Ectodermal cell (in vitro differentiated cells): ENCODE data around the gene MBLAC2.

Source experiments
- H3K27ac ChIP-seq: 2 replicates; pipeline ENCODE4 v1.7.0; 2013; ENCODE audit warnings: mild to moderate bottlenecking, low read depth, low read length; ENCODE audit not compliant: insufficient read depth, poor library complexity, severe bottlenecking
- H3K27me3 ChIP-seq: 2 replicates; pipeline ENCODE4 v1.7.0; 2013; ENCODE audit warnings: mild to moderate bottlenecking, low read length; ENCODE audit not compliant: insufficient read depth, control insufficient read depth, poor library complexity, severe bottlenecking
- H3K36me3 ChIP-seq: one replicate; pipeline ENCODE4 v1.7.0; 2013; ENCODE audit warnings: low read length; ENCODE audit not compliant: control insufficient read depth, insufficient read depth
- H3K4me1 ChIP-seq: one replicate; pipeline ENCODE4 v1.7.0; 2013; ENCODE audit warnings: low read length; ENCODE audit not compliant: control insufficient read depth, insufficient read depth
- H3K4me3 ChIP-seq: 2 replicates; pipeline ENCODE4 v1.7.0; 2013; ENCODE audit warnings: low read depth, low read length, control low read depth; ENCODE audit not compliant: insufficient read depth
- H3K9me3 ChIP-seq: 2 replicates; pipeline ENCODE4 v1.7.0; 2013; ENCODE audit warnings: mild to moderate bottlenecking, low read length, moderate library complexity; ENCODE audit not compliant: control insufficient read depth
- WGBS, 2 experiments: methylation state at CpG; one replicate each; pipeline ENCODE4 v1.1.7; 2013; ENCODE audit warnings: missing lambda C conversion rate in 2 of 2; 5-methylcytosine and 5-hydroxymethylcytosine counted together

MBLAC2 gene

GRCh38 chr5:90410178-90410762 lies 64.3 kb downstream of the MBLAC2 start:
- no peaks in the 10 kb centered on the region for H3K4me1 ChIP-seq
- no peaks in the 10 kb centered on the region for H3K9me3 ChIP-seq
- no peaks in the 10 kb centered on the region for H3K36me3 ChIP-seq
- 3 to 5% methylated on average over 6 to 8 of the region's 10 CpGs for WGBS, 2 experiments
- H3K4me3 ChIP-seq = peak overlapping the region; percentile 86
- no peaks in the 10 kb centered on the region for H3K27me3 ChIP-seq
- peak overlapping the region; percentile 82 for H3K27ac ChIP-seq

DNA sequence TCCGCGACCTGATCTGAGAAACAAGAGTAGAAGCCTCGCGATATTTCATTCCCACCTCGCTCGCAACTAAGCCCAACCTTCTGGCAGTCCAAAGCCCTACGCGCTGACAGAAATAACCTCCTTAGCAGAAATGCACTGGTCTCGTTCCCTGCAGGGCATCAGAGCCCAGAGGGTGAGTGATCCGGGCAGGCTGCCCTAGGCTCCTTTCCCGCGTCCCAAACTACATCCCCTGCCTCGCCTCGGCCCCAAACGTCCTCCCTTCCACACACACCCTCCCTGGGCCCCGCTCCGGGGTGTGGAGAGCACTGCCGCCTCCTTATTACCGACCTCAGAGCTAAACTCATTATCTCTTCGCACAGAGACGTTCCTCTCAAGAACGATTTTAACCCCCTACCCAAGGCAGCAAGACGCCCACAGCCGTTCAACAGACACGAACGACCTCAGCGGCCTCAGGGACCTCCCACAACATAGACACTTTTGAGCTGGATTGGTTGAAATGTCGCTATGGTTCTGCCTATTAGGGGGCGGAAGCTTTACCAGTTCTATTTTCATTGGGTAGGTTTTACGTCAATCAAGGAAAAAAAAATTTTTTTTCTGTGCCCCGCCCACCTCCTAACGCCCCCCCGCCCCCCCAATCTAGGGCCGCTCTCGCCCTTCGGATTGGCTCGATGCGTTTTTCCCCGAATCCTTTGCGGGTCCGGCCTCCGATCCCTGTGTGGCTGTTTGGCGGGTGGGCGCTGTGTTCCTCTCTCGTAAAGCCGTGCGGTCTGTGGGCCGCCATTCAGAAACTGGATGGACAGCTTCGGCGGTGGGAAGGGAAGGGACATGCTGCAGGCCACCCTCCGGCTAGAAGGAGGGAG lies 65.0 kb downstream of the MBLAC2 start, which contains the start of gene CETN3:
Gene CETN3, minus strand, starts transcription at position 439 of the 860 bp plus-strand sequence. Its CDS starts 95 bp downstream, at position 344.
- no peaks in the 10 kb centered on the region for H3K9me3 ChIP-seq
- no peaks in the 10 kb centered on the region for H3K4me1 ChIP-seq
- 0% methylated on average over 48 to 51 of the region's 51 CpGs for WGBS, 2 experiments
- H3K36me3 ChIP-seq = no peaks in the 10 kb centered on the region
- peak within 1 kb of the TSS; percentile 86 for H3K4me3 ChIP-seq
- no peaks in the 10 kb centered on the region for H3K27me3 ChIP-seq
- H3K27ac ChIP-seq = peak within 1 kb of the TSS; percentile 95

GRCh38 chr5:90408571-90409317 lies 65.8 kb downstream of the MBLAC2 start:
- H3K4me1 ChIP-seq = no peaks in the 10 kb centered on the region
- 11 to 13% methylated on average over 14 of the region's 14 CpGs for WGBS, 2 experiments
- H3K27me3 ChIP-seq = no peaks in the 10 kb centered on the region
- H3K9me3 ChIP-seq = no peaks in the 10 kb centered on the region
- H3K36me3 ChIP-seq = no peaks in the 10 kb centered on the region
- H3K4me3 ChIP-seq = peak overlapping the region; percentile 86
- peak overlapping the region; percentile 95 for H3K27ac ChIP-seq
